Testis (tissue), 3 donors: ENCODE data around the gene PDIA4. TPM values are rescaled to one million over a fixed set of nuclear protein-coding genes. Genes with fewer than 3 reads are reported as not detected.

Experiments
- DNase-seq: peaks from one replicate; pipeline ENCODE4 v3.0.0-alpha.2; 2019
- H3K27ac ChIP-seq, 2 donors: fragments of 200-600 bp; sonication (generic); one replicate each; pipeline ENCODE4 v1.5.1; 2019
- H3K27me3 ChIP-seq: fragments of 200-600 bp; sonication (generic); one replicate; pipeline ENCODE4 v1.5.1; 2019
- H3K36me3 ChIP-seq: fragments of 200-600 bp; sonication (generic); one replicate; pipeline ENCODE4 v1.5.1; 2017; ENCODE audit warnings: low read depth; ENCODE audit errors: missing control alignments
- H3K4me1 ChIP-seq: fragments of 200-600 bp; sonication (generic); one replicate; pipeline ENCODE4 v1.5.1; 2019
- H3K4me3 ChIP-seq, 2 donors: fragments of 200-600 bp; sonication (generic); one replicate each; pipeline ENCODE4 v1.5.1; 2017 to 2019
- H3K9me3 ChIP-seq: fragments of 200-600 bp; sonication (generic); one replicate; pipeline ENCODE4 v1.5.1; 2017
- CTCF ChIP-seq, 3 experiments: fragments of 450-650 bp in 2 of 3; fragments of 200-600 bp in 1 of 3; sonication (generic) in 1 of 3; IDR thresholded peaks; one replicate each; pipeline ENCODE4 v1.5.1; 2016 to 2019; ENCODE audit warnings: antibody characterized with exemption in 3 of 3, mild to moderate bottlenecking in 2 of 3, moderate library complexity in 1 of 3
- POLR2A ChIP-seq: fragments of 450-650 bp; IDR thresholded peaks from one replicate; pipeline ENCODE4 v1.6.1; 2017; ENCODE audit warnings: antibody characterized with exemption, mild to moderate bottlenecking, moderate library complexity
- WGBS, 2 donors: methylation state at CpG; one replicate each; pipeline ENCODE4 v1.1.5; 2018; 5-methylcytosine and 5-hydroxymethylcytosine counted together
- intact Hi-C: fragments of 100-400 bp; cut with DNase I; formaldehyde crosslinking; loops from one replicate; pipeline ENCODE4 v1.15.1; 2023; ENCODE audit warnings: low total_unique reads
- polyA plus RNA-seq: library from polyadenylated mRNA; stranded (reverse); fragments of 350-450 nt; fragmentation: Illumina TruSeq; extraction: RNeasy Lipid Tissue Mini Kit (QIAGEN cat#74804); gene quantifications from one replicate; pipeline ENCODE4 v1.2.3, GENCODE V29; 2014; ENCODE audit warnings: low read depth, low replicate concordance; ENCODE audit not compliant: insufficient read depth
- total RNA-seq, 2 donors: library from RNA; depleted of rRNA; stranded (reverse); fragments of >200 nt; gene quantifications; one replicate each; pipeline ENCODE4 v1.2.3, GENCODE V29; 2016

The PDIA4 gene
- total and polyA plus RNA-seq, 3 donors from 2014 or later, result 59.3 to 86.5 (median 67.1) TPM

DNA sequence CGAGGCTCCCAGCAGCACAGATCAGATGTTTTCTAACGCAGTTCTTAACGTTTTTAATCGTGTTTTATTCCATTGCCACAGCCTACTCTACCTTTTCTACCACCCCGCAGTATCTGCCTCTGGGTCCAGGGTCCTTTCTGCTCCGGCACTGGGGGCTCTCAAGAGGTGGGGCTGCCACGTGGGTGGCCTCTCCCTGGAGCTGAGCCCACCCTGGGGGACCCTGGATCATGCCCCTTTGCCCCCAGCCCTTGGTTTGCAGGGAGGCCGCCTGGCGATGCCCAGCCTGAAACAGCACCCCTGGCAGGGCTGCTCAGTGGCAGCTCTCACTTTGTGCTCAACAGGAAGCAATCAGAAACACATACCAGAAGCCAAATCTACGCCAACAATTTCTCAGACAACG is 25.3 kb downstream of the PDIA4 start:
- H3K27me3 ChIP-seq, result no peaks in the 10 kb centered on the region
- no peaks in the 10 kb centered on the region for H3K4me1 ChIP-seq
- no peak overlapping the region for H3K4me3 ChIP-seq
- WGBS, 2 donors, result 88% methylated on average over 11 of the region's 11 CpGs
- no peak overlapping the region for H3K27ac ChIP-seq
- DNase-seq, result no peak
- TF ChIP-seq CTCF (IDR thresholded peaks at IDR 0.05) (no peak), POLR2A (no peak)
- intact Hi-C loops, result no loop called here
- no peaks in the 10 kb centered on the region for H3K36me3 ChIP-seq
- H3K9me3 ChIP-seq, result no peaks in the 10 kb centered on the region

DNA sequence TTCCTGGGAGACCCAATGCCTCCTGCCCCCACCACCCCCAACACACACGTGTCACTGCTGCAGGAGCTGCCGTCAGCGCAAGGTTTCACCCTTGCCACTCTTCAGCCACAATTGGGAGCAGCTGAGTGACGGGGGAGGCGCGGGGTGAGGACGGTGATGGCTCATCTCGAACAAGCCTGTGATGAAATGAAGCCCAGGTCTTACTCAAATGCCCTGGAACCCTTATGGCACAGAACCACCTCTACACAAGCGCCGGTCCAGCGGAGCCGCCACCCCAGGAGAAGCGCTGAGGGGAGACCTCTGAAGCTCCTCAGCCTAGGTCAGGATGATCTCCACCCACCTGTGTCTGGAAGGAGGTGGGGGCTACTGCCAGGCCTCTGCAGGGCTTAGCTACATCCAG is 25.7 kb downstream of the PDIA4 start:
- Histone ChIP-seq H3K36me3 (no peaks in the 10 kb centered on the region), H3K27me3 (no peaks in the 10 kb centered on the region)

GRCh38 chr7:149001427-149002068 is 26.8 kb downstream of the PDIA4 start:
- Histone ChIP-seq H3K4me3 (no peak overlapping the region), H3K9me3 (no peaks in the 10 kb centered on the region), H3K27ac (no peak overlapping the region), H3K4me1 (no peaks in the 10 kb centered on the region), H3K27me3 (no peaks in the 10 kb centered on the region), H3K36me3 (no peaks in the 10 kb centered on the region)
- WGBS, 2 donors, result 82 to 84% methylated on average over 11 of the region's 11 CpGs
- intact Hi-C loops, result no loop called here
- no peak for TF ChIP-seq CTCF (IDR thresholded peaks at IDR 0.05)
- no peak for TF ChIP-seq POLR2A
- DNase-seq, result no peak

More for the DNA sequence above, 25.7 kb downstream of the PDIA4 start:
- DNase-seq, result no peak
- Histone ChIP-seq H3K4me3 (no peak overlapping the region), H3K4me1 (no peaks in the 10 kb centered on the region), H3K27ac (no peak overlapping the region), H3K9me3 (no peaks in the 10 kb centered on the region)
- TF ChIP-seq POLR2A (no peak), CTCF (IDR thresholded peaks at IDR 0.05) (no peak)
- intact Hi-C loops, result no loop called here
- 91 to 93% methylated on average over 13 of the region's 13 CpGs for WGBS, 2 donors

GRCh38 chr7:149000961-149001360 is 27.3 kb downstream of the PDIA4 start:
- TF ChIP-seq CTCF (IDR thresholded peaks at IDR 0.05) (no peak), POLR2A (no peak)
- no peak overlapping the region for H3K27ac ChIP-seq
- no peaks in the 10 kb centered on the region for H3K4me1 ChIP-seq
- intact Hi-C loops, result no loop called here
- no peaks in the 10 kb centered on the region for H3K36me3 ChIP-seq
- DNase-seq, result no peak
- H3K4me3 ChIP-seq, result no peak overlapping the region
- WGBS, 2 donors, result 80 to 92% methylated on average over 5 of the region's 5 CpGs
- H3K27me3 ChIP-seq, result no peaks in the 10 kb centered on the region
- no peaks in the 10 kb centered on the region for H3K9me3 ChIP-seq

DNA sequence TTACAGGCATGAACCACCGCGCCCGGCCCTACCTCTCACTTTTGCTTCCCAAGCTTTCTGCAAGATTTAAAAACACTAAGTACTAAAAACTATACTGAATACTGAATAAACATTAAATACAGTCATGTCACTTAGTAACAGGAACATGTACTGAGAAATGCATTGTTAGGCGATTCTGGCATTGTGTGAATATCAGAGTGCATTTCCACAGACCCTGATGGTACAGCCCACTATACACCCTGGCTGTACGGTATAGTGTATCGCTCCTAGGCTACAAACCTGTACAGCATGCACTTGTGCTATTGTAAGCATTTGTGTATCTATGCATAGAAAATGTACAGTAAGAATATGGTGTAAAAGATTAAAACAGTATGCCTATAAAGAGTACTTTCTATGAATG is 29.1 kb downstream of the PDIA4 start:
- Histone ChIP-seq H3K27me3 (no peaks in the 10 kb centered on the region), H3K27ac (no peak overlapping the region), H3K36me3 (no peaks in the 10 kb centered on the region), H3K9me3 (no peaks in the 10 kb centered on the region), H3K4me1 (no peaks in the 10 kb centered on the region), H3K4me3 (no peak overlapping the region)
- intact Hi-C loops, result no loop called here
- 90 to 93% methylated on average over 6 of the region's 6 CpGs for WGBS, 2 donors
- TF ChIP-seq CTCF (IDR thresholded peaks at IDR 0.05) (no peak), POLR2A (no peak)
- no peak for DNase-seq
